ENCODE data around the gene ZNF883.

- TF ChIP-seq HNF4A (conservative IDR thresholded peaks at IDR 0.05) (no peak), CTCF (IDR thresholded peaks at IDR 0.05; ENCODE audit: low read depth, low read length, missing input control) (no peak), RAD21 (IDR thresholded peaks at IDR 0.05) (no peak), ZBTB33 (IDR thresholded peaks at IDR 0.05) (no peak)
Measured at GRCh38 chr9:112997236-112997941, 14.6 kb downstream of the ZNF883 start.
